Tibial artery (tissue), 4 donors: ENCODE measurements around the gene SPRED1.

Source experiments
- DNase-seq, 2 donors: peaks; one replicate each; pipeline ENCODE4 v3.0.0-alpha.2; 2019
- H3K27ac ChIP-seq, 2 donors: fragments of 200-600 bp; sonication (generic) in 1 of 2; 1 replicate in 1 of 2; 2 replicates in 1 of 2; pipeline ENCODE4 v1.5.1; 2018 to 2019; ENCODE audit warnings: mild to moderate bottlenecking in 1 of 2
- H3K27me3 ChIP-seq, 2 donors: fragments of 200-600 bp; sonication (generic) in 1 of 2; one replicate each; pipeline versions ENCODE4 v1.5.1 to v1.6.0; 2016 to 2019
- H3K36me3 ChIP-seq, 3 donors: fragments of 200-600 bp; sonication (generic) in 2 of 3; one replicate each; pipeline ENCODE4 v1.5.1; 2016 to 2019; ENCODE audit warnings: mild to moderate bottlenecking in 2 of 3
- H3K4me1 ChIP-seq, 4 donors: fragments of 200-600 bp; sonication (generic) in 2 of 4; 1 replicate in 3 of 4; 2 replicates in 1 of 4; pipeline ENCODE4 v1.5.1; 2016 to 2019
- H3K4me3 ChIP-seq, 2 donors: fragments of 200-600 bp; sonication (generic) in 1 of 2; 1 replicate in 1 of 2; 2 replicates in 1 of 2; pipeline ENCODE4 v1.5.1; 2018 to 2019; ENCODE audit warnings: mild to moderate bottlenecking in 2 of 2
- H3K9me3 ChIP-seq, 3 donors: fragments of 200-600 bp; sonication (generic) in 1 of 3; one replicate each; pipeline ENCODE4 v1.5.1; 2016 to 2019
- CTCF ChIP-seq, 2 experiments: fragments of 200-600 bp in 1 of 2; fragments of 450-650 bp in 1 of 2; IDR thresholded peaks; one replicate each; pipeline ENCODE4 v1.5.1; 2017 to 2019; ENCODE audit warnings: antibody characterized with exemption in 2 of 2, mild to moderate bottlenecking in 1 of 2, moderate library complexity in 1 of 2
- intact Hi-C: fragments of 100-400 bp; cut with DNase I; formaldehyde crosslinking; loops from one replicate; pipeline ENCODE4 v1.15.0; 2023; ENCODE audit warnings: low total_unique reads

Gene SPRED1

GRCh38 chr15:38254051-38254883 is 1.6 kb downstream of the SPRED1 start:
- H3K36me3 ChIP-seq = no peaks in the 10 kb centered on the region
- intact Hi-C loops = no loop called here
- no peak for TF ChIP-seq CTCF (IDR thresholded peaks at IDR 0.05)
- no peaks in the 10 kb centered on the region for H3K9me3 ChIP-seq
- peak overlapping the region; percentile 99 for H3K27ac ChIP-seq
- H3K27me3 ChIP-seq = no peaks in the 10 kb centered on the region
- peak overlapping the region; percentile 90 to 92 for H3K4me3 ChIP-seq
- peaks cover 0 to 52% (median 12%) of the 10 kb centered on the region in 4 donors for H3K4me1 ChIP-seq
- DNase-seq = peak; percentile 44 to 70

GRCh38 chr15:38255690-38256089 is 3.1 kb downstream of the SPRED1 start:
- Histone ChIP-seq H3K27ac (peak overlapping the region in 1 of 2 donors; percentile 99), H3K9me3 (no peaks in the 10 kb centered on the region), H3K36me3 (no peaks in the 10 kb centered on the region), H3K27me3 (no peaks in the 10 kb centered on the region), H3K4me3 (peak overlapping the region; percentile 90 to 92), H3K4me1 (peaks cover 0 to 57% (median 12%) of the 10 kb centered on the region in 4 donors)
- intact Hi-C loops = no loop called here
- DNase-seq = no peak
- no peak for TF ChIP-seq CTCF (IDR thresholded peaks at IDR 0.05)

GRCh38 chr15:38257676-38258075 is 5.0 kb downstream of the SPRED1 start:
- no peaks in the 10 kb centered on the region for H3K27me3 ChIP-seq
- peak overlapping the region in 1 of 2 donors; percentile 99 for H3K27ac ChIP-seq
- H3K4me3 ChIP-seq = no peak overlapping the region
- no peak for DNase-seq
- no peak for TF ChIP-seq CTCF (IDR thresholded peaks at IDR 0.05)
- peaks cover 0 to 70% (median 10%) of the 10 kb centered on the region in 4 donors for H3K4me1 ChIP-seq
- H3K36me3 ChIP-seq = no peaks in the 10 kb centered on the region
- intact Hi-C loops = no loop called here
- no peaks in the 10 kb centered on the region for H3K9me3 ChIP-seq

GRCh38 chr15:38259134-38259533 is 6.5 kb downstream of the SPRED1 start:
- H3K27me3 ChIP-seq = no peaks in the 10 kb centered on the region
- TF ChIP-seq CTCF (IDR thresholded peaks at IDR 0.05) = no peak
- H3K4me3 ChIP-seq = no peak overlapping the region
- intact Hi-C loops = no loop called here
- no peak for DNase-seq
- no peaks in the 10 kb centered on the region for H3K36me3 ChIP-seq
- H3K9me3 ChIP-seq = no peaks in the 10 kb centered on the region
- peaks cover 0 to 75% (median 11%) of the 10 kb centered on the region in 4 donors for H3K4me1 ChIP-seq
- no peak overlapping the region for H3K27ac ChIP-seq

GRCh38 chr15:38260077-38260476 is 7.4 kb downstream of the SPRED1 start:
- Histone ChIP-seq H3K27ac (no peak overlapping the region), H3K4me3 (no peak overlapping the region), H3K9me3 (no peaks in the 10 kb centered on the region), H3K36me3 (no peaks in the 10 kb centered on the region), H3K4me1 (peaks cover 0 to 72% (median 15%) of the 10 kb centered on the region in 4 donors), H3K27me3 (no peaks in the 10 kb centered on the region)
- intact Hi-C loops = no loop called here
- no peak for DNase-seq
- no peak for TF ChIP-seq CTCF (IDR thresholded peaks at IDR 0.05)
